ENCODE measurements around the gene TMEM63C. TPM values are rescaled to one million over a fixed set of nuclear protein-coding genes. Genes with fewer than 3 reads are reported as not detected.

TMEM63C gene
- total RNA-seq, 2 experiments from 2014 or later, result 3.3 to 3.6 TPM

DNA sequence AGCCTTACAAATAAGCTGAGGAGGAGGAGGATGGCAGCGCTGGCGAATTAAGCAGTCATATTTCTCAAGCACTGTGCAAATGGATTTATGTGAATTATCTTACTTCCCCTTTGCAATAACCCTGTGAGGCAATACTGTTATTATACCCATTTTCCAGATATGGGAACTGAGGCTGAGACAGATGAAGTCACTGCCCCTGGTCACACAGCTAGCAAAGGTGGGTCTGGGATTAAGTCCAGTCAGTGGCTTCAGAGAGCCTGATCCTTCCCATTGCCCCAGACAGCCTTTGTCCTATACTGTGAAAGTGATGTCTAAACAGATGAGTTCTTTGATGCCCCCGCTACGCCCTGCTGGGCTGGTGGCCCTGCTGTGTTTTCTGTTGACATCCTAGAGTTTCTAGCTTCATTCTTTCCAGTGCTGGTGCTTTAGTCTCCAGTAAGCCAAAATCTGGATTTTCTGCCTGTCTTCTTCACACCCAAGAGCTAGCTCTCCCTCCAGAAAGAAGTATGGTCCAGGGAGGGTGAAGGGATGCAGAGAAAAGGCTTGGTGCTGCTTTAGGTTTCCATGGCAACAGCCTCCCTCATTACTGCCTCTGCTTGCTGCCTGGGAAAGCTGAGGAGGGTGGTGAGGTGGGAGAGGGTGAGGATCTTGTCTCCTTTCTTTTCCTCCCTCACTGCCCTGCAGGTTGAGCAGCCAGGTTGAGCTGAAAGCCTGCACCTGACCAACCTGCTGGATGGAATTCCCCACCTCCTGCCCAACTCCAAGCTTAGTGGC is 30.7 kb downstream of the TMEM63C start:
- DNase-seq, result no peak
- Mint-ChIP-seq H3K4me3 (no peak overlapping the region), H3K4me1 (ENCODE audit: low read depth) (no peaks in the 10 kb centered on the region), H3K27me3 (peaks cover 15% of the 10 kb centered on the region), H3K27ac (no peak overlapping the region), H3K9me3 (no peaks in the 10 kb centered on the region), H3K36me3 (ENCODE audit: low read depth) (no peaks in the 10 kb centered on the region)
- ATAC-seq, result no peak
- intact Hi-C loops (cut with micrococcal nuclease), result loop anchor here (10.0 kb wide), 1 partner anchor 57 kb away; no protein-coding TSS in a partner anchor
- TF ChIP-seq, protein P1, sequence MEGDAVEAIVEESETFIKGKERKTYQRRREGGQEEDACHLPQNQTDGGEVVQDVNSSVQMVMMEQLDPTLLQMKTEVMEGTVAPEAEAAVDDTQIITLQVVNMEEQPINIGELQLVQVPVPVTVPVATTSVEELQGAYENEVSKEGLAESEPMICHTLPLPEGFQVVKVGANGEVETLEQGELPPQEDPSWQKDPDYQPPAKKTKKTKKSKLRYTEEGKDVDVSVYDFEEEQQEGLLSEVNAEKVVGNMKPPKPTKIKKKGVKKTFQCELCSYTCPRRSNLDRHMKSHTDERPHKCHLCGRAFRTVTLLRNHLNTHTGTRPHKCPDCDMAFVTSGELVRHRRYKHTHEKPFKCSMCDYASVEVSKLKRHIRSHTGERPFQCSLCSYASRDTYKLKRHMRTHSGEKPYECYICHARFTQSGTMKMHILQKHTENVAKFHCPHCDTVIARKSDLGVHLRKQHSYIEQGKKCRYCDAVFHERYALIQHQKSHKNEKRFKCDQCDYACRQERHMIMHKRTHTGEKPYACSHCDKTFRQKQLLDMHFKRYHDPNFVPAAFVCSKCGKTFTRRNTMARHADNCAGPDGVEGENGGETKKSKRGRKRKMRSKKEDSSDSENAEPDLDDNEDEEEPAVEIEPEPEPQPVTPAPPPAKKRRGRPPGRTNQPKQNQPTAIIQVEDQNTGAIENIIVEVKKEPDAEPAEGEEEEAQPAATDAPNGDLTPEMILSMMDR (IDR thresholded peaks at IDR 0.05), result no peak
- CTCF ChIA-PET, result interaction anchor here (1.2 to 4.7 kb wide), 11 partner anchors 8 to 91 kb away, joined by 3 to 45 read pairs (median 6); no protein-coding TSS in a partner anchor
- POLR2A ChIA-PET, result interaction anchor here (1.1 to 1.4 kb wide), 2 partner anchors 18 to 57 kb away, joined by 3 read pairs; no protein-coding TSS in a partner anchor

DNA sequence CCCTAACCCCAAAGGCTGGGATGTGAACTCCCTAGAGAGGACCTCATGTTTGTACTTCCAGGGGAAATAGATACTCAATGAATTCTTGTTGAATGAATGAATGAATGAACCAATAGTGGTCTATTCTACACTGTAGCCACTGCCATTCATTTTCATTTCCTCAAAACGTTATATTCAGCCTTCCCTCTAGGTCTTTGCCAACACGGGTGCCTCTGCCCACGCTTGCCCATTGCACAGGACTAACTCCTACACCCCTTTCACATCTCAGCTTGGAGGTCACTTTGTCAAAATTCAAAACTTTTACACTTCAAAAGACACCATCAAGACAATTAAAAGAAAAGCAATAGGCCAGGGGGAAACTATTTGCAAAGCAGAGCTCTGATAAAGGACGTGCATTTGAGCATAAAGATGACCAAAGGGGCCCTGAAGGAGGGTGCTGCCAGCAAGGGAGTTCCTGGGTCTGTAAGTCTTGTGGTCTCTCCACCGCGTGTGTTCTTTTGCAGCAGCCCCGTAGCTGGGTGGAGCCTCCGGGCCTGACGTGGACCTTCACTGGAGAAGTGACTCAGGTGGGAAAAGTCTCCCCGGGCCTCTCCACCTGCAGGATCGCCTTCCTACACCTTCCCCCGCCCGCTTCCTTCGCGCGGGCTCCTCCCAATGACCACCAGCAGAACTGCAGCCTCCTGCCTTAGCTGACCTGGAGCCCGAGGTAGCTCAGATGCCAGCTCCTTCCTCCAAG is 31.5 kb downstream of the TMEM63C start:
- no peaks in the 10 kb centered on the region for H3K36me3 Mint-ChIP-seq (ENCODE audit: low read depth)
- intact Hi-C loops (cut with micrococcal nuclease), result loop anchor here (10.0 kb wide), 1 partner anchor 58 kb away; no protein-coding TSS in a partner anchor
- DNase-seq, result peak; percentile 57
- ChIA-PET CTCF (interaction anchor here (0.8 to 4.7 kb wide), 15 partner anchors 9 to 103 kb away, joined by 3 to 45 read pairs (median 4); no protein-coding TSS in a partner anchor), POLR2A (interaction anchor here (0.7 to 1.4 kb wide), 4 partner anchors 19 to 642 kb away, joined by 3 read pairs; no protein-coding TSS in a partner anchor)
- no peak overlapping the region for H3K27ac Mint-ChIP-seq
- H3K27me3 Mint-ChIP-seq, result peaks cover 15% of the 10 kb centered on the region
- TF ChIP-seq, protein P1 (IDR thresholded peaks at IDR 0.05), result peak; percentile 73
- no peaks in the 10 kb centered on the region for H3K9me3 Mint-ChIP-seq
- H3K4me1 Mint-ChIP-seq (ENCODE audit: low read depth), result no peaks in the 10 kb centered on the region
- ATAC-seq, result peak; percentile 91
- no peak overlapping the region for H3K4me3 Mint-ChIP-seq

DNA sequence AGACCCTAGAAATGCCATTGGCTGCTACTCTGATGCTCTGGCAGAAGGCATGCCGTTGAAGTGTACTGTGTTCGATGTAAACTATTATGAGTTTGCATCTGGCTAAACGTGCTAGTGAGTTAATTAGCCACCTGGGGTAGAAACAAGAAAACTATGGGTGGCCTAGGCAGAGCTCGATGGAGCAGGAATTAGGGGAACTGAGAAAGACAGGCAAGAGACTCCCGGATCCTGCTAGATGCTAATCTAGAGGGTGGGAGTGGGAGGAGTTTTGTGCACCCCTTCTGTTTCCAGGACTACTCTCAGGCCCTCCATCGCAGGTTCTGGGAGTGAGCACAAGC is 32.0 kb downstream of the TMEM63C start:
- Mint-ChIP-seq H3K27ac (no peak overlapping the region), H3K36me3 (ENCODE audit: low read depth) (no peaks in the 10 kb centered on the region), H3K27me3 (peaks cover 15% of the 10 kb centered on the region), H3K4me1 (ENCODE audit: low read depth) (no peaks in the 10 kb centered on the region), H3K9me3 (no peaks in the 10 kb centered on the region), H3K4me3 (no peak overlapping the region)
- ATAC-seq (no peak), DNase-seq (no peak)
- CTCF ChIA-PET, result interaction anchor here (0.8 to 4.7 kb wide), 12 partner anchors 9 to 103 kb away, joined by 3 to 45 read pairs (median 6); no protein-coding TSS in a partner anchor
- TF ChIP-seq, protein P1 (IDR thresholded peaks at IDR 0.05), result no peak
- intact Hi-C loops (cut with micrococcal nuclease), result loop anchor here (10.0 kb wide), 1 partner anchor 59 kb away; no protein-coding TSS in a partner anchor
- POLR2A ChIA-PET, result interaction anchor here (0.7 to 1.1 kb wide), 3 partner anchors 19 to 642 kb away, joined by 3 read pairs; no protein-coding TSS in a partner anchor

DNA sequence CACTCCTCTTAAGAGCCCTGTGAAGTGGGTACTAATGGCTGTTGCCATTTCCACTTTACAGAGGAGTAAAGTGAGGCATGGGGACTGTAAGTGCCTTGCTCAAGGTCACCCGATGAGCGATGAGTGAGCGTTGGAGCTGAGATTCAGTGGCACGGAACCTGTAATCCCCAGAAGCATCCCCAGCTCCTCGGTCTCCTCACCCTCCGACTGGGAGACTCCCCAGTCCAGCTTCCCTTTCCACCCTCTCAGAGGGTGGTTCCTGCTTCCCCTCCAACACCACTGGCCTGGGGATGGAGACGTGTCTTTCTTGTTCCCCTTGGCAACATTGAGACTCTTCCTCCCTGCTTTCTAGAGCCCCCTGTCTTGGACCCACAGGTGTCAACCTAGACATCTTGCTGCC is 32.6 kb downstream of the TMEM63C start:
- Mint-ChIP-seq H3K27me3 (peaks cover 15% of the 10 kb centered on the region), H3K36me3 (ENCODE audit: low read depth) (no peaks in the 10 kb centered on the region), H3K4me1 (ENCODE audit: low read depth) (no peaks in the 10 kb centered on the region), H3K27ac (no peak overlapping the region), H3K4me3 (no peak overlapping the region), H3K9me3 (no peaks in the 10 kb centered on the region)
- TF ChIP-seq, protein P1 (IDR thresholded peaks at IDR 0.05), result no peak
- intact Hi-C loops (cut with micrococcal nuclease), result loop anchor here (10.0 kb wide), 1 partner anchor 59 kb away; no protein-coding TSS in a partner anchor
- ATAC-seq, result no peak
- POLR2A ChIA-PET, result no interaction called here
- DNase-seq, result no peak
- CTCF ChIA-PET, result interaction anchor here (0.8 to 4.7 kb wide), 6 partner anchors 20 to 102 kb away, joined by 3 to 45 read pairs (median 6); no protein-coding TSS in a partner anchor

All from activated CD8-positive, alpha-beta T cell treated with anti-CD3 and anti-CD28 coated beads for 36 hours (primary cell).